Skeletal muscle satellite cell (primary cell): ENCODE results near the gene FKBP10.
"Not testable (repeated sequence)": the region's sequence is repeated elsewhere in the genome, so short reads cannot be mapped to it uniquely, and the experiment has no call there.

Source experiments
- H3K27me3 ChIP-seq: 2 replicates; pipeline ENCODE4 v1.7.0; 2013; ENCODE audit warnings: low read length; ENCODE audit not compliant: control insufficient read depth, insufficient read depth
- H3K36me3 ChIP-seq: 2 replicates; pipeline ENCODE4 v1.7.0; 2013; ENCODE audit warnings: mild to moderate bottlenecking, control low read depth, low read length; ENCODE audit not compliant: insufficient read depth
- H3K4me1 ChIP-seq: 2 replicates; pipeline ENCODE4 v1.7.0; 2013; ENCODE audit warnings: low read length; ENCODE audit not compliant: control insufficient read depth, insufficient read depth
- H3K4me2 ChIP-seq: 2 replicates; pipeline ENCODE4 v1.7.0; 2013; ENCODE audit warnings: mild to moderate bottlenecking, low read length
- H3K4me3 ChIP-seq: 2 replicates; pipeline ENCODE4 v1.7.0; 2013; ENCODE audit warnings: low read length
- H3K9ac ChIP-seq: 2 replicates; pipeline ENCODE4 v1.7.0; 2013; ENCODE audit warnings: mild to moderate bottlenecking, low read depth, low read length, moderate library complexity
- H3K9me3 ChIP-seq: replicated peaks from 2 replicates; pipeline ENCODE4 v1.7.0; 2013; ENCODE audit warnings: mild to moderate bottlenecking, control low read depth, low read length

Gene FKBP10

DNA sequence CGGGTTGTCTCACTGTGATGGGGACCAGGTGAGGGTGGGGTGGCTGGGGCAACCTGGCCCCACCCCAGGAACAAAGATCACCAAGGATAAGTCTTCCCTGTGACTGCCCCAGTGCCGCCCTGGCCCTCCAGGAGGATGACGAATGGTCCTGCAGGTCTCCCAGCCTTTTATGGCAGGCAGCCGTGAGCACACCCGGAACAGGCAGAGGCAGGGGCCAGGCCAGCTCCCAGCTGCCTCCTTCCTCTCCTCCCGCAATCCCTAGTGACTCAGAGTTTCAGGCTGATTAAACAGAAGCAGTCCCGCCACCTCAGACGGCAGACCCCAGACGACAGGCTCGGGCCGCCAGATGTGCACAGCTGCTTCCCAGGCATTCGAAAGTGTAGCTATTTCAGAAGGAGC, 39.6 kb upstream of the FKBP10 start:
- peaks cover 24% of the 10 kb centered on the region for H3K4me1 ChIP-seq
- no peak overlapping the region for H3K9ac ChIP-seq
- no peaks in the 10 kb centered on the region for H3K27me3 ChIP-seq
- no peak overlapping the region for H3K4me3 ChIP-seq
- no peaks in the 10 kb centered on the region for H3K36me3 ChIP-seq
- no peaks in the 10 kb centered on the region for H3K9me3 ChIP-seq
- H3K4me2 ChIP-seq, result peak overlapping the region; percentile 49

DNA sequence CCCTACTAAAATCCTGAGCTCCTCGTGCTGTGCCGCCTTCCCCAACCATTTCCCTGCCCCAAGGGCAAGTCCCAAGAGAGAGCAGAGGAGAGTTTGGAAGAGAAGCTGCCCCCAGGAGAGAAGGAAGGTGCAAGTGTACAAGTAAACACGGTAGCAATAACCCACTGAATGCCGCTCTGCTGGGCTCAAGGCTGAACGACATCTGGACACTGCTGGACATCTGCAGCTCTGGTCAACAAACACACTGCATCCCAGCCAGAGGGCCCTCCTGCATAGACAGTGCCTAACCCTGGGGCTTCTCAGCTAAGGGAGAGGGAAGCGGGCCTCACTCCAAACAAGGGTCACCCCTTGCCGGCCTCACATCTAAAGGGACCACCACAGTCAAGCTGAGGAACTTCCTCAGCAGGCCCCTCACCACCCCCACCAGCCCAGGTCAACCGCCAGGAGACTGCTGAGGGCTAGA, 39.0 kb upstream of the FKBP10 start:
- H3K9me3 ChIP-seq, result no peaks in the 10 kb centered on the region
- H3K36me3 ChIP-seq, result no peaks in the 10 kb centered on the region
- H3K4me1 ChIP-seq, result peaks cover 26% of the 10 kb centered on the region
- H3K9ac ChIP-seq, result no peak overlapping the region
- H3K4me3 ChIP-seq, result no peak overlapping the region
- no peak overlapping the region for H3K4me2 ChIP-seq
- no peaks in the 10 kb centered on the region for H3K27me3 ChIP-seq

DNA sequence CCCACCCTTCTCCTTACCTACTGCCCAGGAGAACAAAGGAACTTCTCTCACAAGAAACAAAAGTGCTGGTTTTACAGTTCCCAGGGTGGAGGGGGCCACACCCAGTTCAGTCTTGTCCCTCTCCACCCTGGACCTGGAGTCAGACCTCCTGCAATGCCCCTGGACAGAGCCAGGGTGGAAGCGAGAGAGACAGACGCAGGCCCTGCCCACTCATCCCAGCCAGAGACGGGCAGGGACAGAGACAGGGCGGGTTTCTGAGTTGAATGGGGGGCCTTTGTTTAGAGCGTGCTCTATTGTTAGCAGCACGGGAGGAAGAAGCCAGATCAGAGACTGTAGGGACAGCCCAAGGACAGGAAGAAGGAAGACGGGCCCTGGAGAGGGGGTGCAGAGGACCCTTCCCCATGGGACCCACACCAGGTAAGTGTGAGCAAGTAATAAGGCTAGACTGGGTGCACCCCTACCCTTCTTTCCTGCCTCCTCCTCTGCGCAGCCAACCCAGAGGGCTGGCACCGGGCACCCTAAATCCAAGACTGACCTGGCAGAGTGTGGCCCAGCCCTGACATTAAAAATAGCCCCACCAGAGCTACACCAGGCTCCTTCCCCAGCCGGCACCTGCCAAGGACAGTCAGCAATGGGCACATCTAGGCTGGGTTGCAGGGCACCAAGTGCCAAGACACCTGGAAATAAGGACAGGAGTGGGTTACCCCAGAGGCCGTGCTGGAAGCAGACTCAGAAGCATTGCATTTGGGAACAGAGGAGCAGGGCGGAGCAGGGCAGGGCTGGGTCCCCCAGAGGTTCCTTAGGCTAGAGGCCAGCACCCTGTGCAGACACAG, 37.2 kb upstream of the FKBP10 start:
- H3K4me2 ChIP-seq, result no peak overlapping the region
- no peak overlapping the region for H3K9ac ChIP-seq
- H3K36me3 ChIP-seq, result no peaks in the 10 kb centered on the region
- no peaks in the 10 kb centered on the region for H3K9me3 ChIP-seq
- no peaks in the 10 kb centered on the region for H3K27me3 ChIP-seq
- peaks cover 26% of the 10 kb centered on the region for H3K4me1 ChIP-seq
- H3K4me3 ChIP-seq, result no peak overlapping the region

DNA sequence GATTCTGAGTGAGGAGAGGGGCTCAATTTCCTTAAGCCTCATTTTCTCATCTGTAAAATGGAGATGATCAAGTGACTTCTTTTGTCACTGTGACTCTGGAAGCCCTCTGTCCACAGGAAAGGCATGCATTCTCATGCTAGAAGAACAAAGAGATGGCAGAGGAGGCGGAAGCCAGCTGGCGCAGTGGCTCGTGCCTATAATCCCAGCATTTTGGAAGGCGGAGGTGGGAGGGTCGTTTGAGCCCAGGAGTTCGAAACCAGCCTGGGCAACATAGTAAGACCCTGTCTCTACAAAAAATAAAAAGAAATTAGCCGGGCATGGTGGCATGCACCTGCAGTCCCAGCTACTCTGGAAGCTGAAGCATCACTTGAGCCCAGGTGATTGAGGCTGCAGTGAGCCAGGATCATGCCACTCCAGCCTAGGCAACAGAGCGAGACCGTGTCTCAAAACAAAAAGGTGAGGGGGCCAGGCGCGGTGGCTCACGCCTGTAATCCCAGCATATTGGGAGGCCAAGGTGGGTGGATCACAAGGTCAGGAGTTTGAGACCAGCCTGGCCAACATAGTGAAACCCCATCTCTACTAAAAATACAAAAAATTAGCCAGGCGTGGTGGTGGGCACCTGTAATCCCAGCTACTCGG, 36.4 kb upstream of the FKBP10 start:
- H3K4me1 ChIP-seq, result peaks cover 26% of the 10 kb centered on the region
- H3K9ac ChIP-seq, H3K4me2 ChIP-seq: not testable (repeated sequence)

DNA sequence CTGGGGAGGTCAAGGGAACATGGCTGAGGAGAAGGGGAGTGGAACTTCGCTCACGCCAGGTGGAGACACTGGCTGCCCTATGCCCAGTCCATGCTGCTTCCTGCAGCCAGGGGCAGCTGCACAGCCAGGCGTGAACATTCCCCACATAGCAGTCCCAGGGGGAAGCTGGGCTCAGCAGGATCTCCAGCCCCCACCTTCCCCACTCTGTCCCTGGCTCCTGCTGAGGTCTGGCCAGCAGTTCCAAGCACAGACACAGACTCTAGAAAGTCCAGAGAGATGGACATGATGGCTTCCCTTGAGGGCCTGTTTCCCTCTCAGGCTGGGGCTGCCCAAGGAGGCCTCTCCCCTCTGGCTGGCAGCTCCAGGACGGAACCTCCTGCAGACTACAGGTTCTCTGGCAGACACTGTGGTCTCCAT, 35.6 kb upstream of the FKBP10 start:
- Histone ChIP-seq H3K4me1 (peaks cover 30% of the 10 kb centered on the region), H3K4me2 (peak overlapping the region; percentile 37), H3K9ac (peak overlapping the region; percentile 27), H3K27me3 (peaks cover 3% of the 10 kb centered on the region), H3K9me3 (no peaks in the 10 kb centered on the region), H3K36me3 (no peaks in the 10 kb centered on the region), H3K4me3 (no peak overlapping the region)

More for the DNA sequence above, 36.4 kb upstream of the FKBP10 start:
- H3K36me3 ChIP-seq, H3K4me3 ChIP-seq, H3K9me3 ChIP-seq, H3K27me3 ChIP-seq: not testable (repeated sequence)

DNA sequence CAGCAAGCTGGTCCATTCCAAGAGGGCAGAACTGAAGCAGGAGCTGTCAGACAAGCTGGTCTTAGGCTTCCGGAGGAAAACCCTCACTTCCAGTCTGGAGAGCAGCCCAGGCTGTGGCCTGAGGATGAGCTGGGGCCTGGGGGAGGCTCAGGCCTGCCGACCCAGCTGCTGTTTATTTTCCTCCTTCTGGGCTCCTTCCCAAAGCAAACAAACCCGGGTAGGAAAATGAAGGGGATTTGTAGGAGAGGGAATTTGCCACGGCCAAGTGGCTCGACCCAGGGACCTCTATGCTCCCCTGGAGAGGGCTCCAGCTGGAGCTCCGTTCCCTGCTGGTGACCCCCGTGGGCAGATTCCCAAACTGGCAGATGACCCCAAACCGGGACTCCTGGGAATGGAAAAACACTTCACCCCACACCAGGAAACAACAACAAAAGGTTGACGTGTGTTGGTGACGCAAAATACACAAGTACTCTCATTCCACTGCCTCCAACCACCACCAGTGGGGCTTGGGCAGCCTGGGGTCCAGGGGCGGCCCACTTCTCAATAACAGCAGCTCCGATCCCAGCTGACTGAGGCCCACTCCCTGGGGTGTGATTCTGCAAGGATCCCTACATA, 35.1 kb upstream of the FKBP10 start:
- Histone ChIP-seq H3K9me3 (no peaks in the 10 kb centered on the region), H3K9ac (peak overlapping the region; percentile 27), H3K27me3 (peaks cover 7% of the 10 kb centered on the region), H3K36me3 (no peaks in the 10 kb centered on the region), H3K4me2 (peak overlapping the region; percentile 42), H3K4me1 (peaks cover 30% of the 10 kb centered on the region), H3K4me3 (no peak overlapping the region)

DNA sequence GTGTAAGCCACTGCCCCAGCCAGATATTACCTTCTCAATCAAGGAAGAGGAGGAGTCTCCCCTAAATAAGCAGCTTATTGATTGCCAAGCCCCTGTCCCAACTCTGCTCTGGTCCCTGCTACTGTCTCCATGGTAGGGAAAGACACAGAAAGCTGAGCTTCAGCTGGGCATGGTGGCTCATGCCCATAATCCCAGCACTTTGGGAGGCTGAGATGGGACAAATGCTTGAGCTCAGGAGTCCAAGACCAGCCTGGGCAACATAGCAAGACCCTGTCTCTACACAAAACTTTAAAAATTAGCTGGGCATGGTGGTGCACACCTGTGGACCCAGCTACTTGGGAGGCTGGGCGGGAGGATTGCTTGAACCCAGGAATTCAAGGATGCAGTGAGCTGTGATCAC, 32.9 kb upstream of the FKBP10 start:
- Histone ChIP-seq H3K4me3 (no peak overlapping the region), H3K27me3 (peaks cover 7% of the 10 kb centered on the region), H3K9me3 (no peaks in the 10 kb centered on the region), H3K4me2 (no peak overlapping the region), H3K36me3 (no peaks in the 10 kb centered on the region), H3K4me1 (peaks cover 31% of the 10 kb centered on the region), H3K9ac (no peak overlapping the region)

DNA sequence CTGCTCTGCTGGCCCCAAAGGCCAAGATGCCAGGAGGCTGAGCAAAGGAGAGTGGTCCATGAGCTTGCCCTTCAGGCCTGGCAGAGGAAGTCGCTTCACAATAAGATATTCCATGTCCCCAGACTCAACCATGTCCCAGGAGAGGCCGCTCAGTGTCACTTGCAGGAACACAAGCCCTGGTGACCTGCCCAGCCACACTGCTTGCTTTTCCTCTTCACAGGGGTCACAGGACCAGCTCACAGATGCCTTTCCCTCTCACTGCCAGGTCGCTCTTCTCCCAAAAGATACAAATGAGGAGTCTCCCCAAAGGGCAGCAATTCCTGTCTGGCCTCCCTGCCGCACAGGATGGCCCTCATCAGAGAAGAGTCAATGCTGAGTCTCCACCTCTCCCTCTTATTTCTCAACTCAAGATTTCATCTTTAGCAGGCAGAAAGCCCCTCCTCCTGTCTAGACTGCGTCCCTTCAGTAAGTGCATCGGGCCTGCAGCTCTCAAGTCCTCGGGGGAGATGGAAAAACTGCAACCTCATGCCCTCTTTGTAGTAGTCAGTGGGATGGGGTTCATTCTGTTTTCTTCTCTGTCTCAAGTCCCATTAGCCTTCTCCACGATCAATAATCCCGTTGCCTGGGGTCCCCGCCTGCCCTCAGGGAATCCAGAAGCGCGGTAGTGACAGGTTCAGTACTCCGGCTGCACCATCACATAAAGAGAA, 31.2 kb upstream of the FKBP10 start:
- Histone ChIP-seq H3K9ac (no peak overlapping the region), H3K4me3 (no peak overlapping the region), H3K36me3 (no peaks in the 10 kb centered on the region), H3K4me2 (no peak overlapping the region), H3K27me3 (peaks cover 17% of the 10 kb centered on the region), H3K9me3 (no peaks in the 10 kb centered on the region), H3K4me1 (peaks cover 41% of the 10 kb centered on the region)

DNA sequence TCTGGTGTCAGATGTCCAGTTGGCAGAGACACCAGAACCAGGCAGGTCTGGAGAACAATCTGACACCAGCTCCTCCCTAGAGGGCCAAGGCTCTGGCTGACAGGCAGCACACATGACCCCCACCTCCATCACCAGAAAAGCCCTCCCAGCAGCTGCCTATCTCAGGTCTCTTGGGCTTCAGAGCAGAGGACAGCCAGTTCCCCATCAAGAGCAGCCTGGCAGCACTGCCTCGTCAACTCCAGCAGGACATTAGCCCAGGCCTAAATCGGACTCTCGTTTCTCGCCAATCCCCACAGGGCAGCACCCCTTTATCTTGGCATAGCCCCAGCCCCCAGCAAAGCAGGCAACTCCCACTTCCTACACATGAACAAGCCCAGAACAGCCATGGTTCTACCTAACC, 30.7 kb upstream of the FKBP10 start:
- H3K9me3 ChIP-seq, result no peaks in the 10 kb centered on the region
- no peaks in the 10 kb centered on the region for H3K36me3 ChIP-seq
- no peak overlapping the region for H3K9ac ChIP-seq
- no peak overlapping the region for H3K4me3 ChIP-seq
- peaks cover 38% of the 10 kb centered on the region for H3K4me1 ChIP-seq
- peaks cover 23% of the 10 kb centered on the region for H3K27me3 ChIP-seq
- no peak overlapping the region for H3K4me2 ChIP-seq

DNA sequence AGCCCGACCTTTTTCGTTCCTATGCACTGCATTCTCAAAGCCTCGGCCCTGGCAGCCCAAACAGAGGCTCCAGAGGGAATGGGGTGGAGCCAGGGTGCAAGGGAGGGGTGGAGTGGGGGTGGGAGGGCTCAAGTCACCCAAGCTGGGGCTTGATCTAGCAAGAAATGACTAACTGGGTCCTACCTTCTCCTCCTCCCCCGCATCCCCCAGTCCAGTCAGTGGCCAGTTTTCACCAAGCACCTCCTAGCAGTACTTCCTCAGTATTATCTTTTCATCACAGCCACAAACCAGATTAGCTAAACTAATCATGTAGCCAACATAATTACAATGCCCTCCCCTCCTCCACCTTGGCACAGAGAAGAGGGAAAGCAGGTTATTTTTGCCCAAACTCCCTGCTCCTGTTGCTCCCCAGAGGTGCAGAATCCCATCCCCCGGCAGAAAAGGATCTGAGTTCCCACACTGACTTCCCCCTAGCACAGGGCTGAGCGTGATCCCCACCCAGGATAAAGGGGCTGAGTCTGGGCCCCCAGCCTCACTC, 28.5 kb upstream of the FKBP10 start:
- Histone ChIP-seq H3K9ac (no peak overlapping the region), H3K4me1 (peaks cover 26% of the 10 kb centered on the region), H3K4me2 (peak overlapping the region; percentile 70), H3K4me3 (peak overlapping the region; percentile 46), H3K27me3 (peaks cover 37% of the 10 kb centered on the region), H3K9me3 (no peaks in the 10 kb centered on the region), H3K36me3 (no peaks in the 10 kb centered on the region)
